COLO829 (cell line): ENCODE measurements around the gene PROC.

ENCODE experiments used
- DNase-seq: peaks from one replicate; pipeline ENCODE4 v3.0.0; 2012; ENCODE audit warnings: low spot score

The PROC gene

DNA sequence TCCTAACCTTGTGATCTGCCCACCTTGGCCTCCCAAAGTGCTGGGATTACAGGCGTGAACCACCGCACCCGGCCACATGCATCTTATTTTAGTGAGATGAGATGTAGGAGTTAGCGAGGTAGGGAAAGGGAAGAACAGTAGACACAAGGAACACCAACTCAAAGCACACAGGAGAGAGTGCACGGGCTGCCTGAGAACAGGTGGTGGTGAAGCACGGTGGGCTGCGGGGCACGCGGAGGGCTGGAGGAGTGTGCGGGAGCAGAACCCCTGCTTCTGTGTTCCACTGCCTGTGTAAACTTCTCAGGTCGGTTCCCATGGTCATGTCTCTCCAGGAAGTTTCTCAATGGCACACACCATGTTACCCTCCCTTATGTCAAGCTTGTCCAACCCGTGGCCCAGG is 38.7 kb downstream of the PROC start:
- no peak for DNase-seq

DNA sequence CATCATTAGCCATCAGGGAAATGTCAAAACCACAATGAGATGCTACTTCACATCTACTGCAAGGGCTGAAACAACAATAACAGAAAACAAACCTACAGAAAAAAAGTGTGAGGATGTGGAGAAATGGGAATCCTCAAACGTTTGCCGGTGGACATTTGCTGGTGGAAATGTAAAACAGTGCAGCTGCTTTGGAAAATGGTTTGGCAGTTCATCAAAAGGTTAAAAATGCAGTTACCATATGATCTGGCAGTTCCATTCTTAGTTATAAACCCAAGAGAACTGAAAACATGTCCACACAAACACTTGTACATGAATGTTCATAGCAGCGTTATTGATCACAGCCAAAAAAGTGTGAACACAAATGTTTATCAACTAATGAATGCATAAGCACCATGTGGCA is 44.2 kb downstream of the PROC start:
- DNase-seq, result no peak

DNA sequence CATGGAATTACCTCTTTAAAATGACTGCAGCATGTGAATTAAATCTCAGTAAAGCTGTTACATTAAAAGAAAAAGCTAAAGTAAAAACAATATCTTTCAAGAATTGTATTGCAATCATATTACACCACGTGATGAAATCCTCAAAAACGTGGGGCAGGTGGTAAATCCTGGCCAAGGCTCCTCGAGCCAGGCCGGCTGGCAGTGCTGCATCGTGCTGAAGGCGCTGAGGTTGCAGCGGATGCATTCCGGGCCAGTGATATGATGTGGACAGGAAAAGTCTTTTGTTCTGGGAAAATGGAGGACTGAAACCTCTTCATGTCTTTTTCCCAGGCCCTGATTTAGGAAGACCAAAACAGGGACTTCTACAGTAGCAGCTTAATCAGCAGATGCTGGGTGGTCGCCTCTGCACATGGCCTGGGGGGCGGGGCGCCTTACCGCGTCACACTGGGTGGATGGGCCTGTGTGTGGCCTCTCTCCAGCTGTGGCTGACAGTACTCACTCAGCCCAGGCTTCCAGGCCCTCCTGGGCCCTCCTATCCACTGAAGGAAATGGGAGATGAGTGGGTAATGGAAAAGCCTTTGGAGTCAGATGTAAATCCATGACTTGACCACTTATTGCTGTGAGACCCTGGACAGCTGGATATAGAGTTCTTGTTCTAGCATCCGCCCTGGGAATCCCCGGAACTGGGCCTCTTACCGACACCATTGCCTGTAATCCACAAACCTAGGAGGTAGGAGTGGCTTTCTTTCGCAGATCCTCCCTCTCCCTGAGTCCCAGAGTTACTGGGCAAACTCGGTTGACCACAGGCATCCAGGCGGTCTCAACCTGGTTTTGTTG is 45.1 kb downstream of the PROC start:
- no peak for DNase-seq

DNA sequence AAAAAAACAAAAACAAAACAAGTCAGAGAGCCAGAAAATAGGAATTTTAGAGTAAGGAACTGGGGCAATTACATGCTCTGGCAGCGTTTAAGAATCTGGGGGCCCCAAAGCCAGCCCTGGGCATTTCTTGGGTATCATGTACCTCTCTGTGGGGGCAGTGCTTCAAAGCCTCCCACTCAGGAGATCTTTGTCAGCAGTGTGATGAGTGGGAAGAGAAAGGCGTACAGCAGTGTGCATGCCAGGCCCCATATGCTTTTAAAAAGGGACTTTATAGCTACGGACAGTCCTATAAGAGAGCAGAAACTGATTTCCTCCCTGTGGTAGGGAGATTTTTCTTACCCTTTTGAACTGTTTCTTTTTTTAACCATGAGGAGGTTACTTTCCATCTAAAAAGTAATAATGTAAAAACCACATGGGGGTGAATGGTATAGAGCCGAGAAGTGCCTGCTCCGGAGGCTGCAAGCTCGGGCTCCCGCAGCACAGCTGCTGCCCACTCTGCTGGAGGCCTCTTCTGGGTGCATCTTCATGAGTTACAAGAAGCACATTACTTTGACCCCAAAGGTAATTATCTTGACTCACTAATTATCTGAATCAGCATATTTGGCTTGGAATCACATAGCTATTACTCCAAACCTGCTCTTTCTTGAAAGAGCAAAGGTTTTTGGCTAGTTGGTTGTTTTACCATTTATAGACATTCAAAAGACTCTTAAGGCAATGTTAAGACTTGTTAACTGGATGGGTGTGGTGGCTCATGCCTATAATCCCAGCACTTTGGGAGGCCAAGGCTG is 46.4 kb downstream of the PROC start:
- DNase-seq, result no peak

DNA sequence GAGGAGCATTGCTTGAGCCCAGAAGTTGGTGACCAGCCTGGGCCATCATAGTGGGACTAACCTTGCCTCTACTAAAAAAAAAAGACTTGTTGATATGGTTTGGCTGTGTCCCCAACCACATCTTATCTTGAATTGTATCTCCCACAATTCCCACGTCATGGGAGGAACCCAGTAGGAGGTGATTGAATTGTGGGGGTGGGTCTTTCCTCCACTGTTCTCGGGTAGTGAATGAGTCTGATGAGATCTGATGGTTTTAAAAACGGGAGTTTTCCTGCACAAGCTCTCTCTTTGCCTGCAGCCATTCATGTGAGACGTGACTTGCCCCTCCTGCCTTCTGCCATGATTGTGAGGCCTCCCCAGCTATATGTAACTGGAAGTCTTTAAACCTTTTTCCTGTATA is 47.0 kb downstream of the PROC start:
- no peak for DNase-seq

DNA sequence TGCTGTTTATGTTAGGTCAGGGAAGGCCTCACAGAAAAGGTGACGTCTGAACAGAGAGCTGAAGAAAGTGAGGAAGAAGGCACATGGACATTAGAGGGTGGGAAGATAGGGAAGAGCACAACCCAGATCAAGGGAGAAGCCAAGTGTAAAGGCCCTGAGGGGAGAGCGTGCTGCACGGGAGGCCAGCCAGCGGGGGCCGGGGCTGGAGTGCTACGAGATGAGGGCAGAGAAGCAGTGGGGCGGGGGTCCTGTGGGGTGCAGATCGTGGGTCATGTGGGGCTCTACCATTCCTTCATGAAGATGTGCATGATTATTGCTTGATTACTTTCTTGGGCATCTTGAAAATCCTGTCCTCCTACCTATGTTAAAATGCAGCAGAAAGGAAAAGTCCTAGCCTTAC is 50.8 kb downstream of the PROC start:
- DNase-seq, result no peak

DNA sequence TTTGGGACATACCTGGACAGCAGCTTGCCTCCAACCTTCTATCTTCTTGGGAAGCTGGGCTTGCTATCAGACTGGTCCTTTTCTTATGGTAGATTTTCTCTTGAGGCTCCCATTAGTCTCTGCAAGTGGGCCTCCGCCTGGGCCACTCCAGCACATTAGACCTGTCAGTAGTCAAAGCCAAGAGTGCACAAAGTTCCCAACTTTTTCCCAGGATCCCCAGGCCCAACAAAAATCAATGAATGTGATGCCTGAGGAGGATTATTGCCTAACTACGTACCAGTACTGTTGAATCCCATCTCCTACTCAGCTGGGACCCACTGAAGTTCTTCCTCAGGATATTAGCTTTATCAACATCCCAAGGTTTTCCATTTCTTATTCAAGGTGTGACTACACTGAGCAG is 51.7 kb downstream of the PROC start:
- no peak for DNase-seq

DNA sequence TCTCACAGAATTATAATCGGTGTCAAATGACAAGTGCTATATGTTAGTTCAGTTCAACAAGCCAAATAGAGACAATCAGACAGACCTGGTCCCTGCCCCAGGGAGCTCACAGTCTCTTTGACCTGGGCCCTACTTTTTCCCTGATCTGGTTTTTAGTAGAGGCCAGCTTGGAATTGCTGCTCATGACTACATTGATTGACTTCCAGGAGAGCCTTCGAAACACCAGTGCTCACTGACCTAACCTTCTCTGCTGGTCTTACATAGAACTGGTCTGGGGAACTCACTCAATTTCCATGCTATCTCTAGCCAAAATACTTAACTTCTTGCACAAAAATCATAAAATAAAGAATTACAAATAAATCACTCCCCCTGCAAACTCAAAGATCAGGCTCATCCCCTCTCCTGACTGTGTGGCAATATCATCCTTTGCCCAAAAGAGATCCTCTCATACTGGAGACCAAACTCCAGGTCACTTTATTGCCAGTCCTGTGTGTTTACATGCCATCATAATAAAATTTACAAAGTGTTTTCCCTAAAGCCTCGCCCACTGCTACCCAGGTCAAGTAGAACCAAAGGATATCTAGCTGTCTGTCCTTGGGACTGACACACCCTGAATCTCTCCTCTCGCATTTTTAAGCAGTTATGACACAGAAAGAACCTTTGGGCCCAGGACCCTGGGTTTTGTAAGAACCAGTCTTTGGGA is 53.2 kb downstream of the PROC start:
- DNase-seq, result no peak

DNA sequence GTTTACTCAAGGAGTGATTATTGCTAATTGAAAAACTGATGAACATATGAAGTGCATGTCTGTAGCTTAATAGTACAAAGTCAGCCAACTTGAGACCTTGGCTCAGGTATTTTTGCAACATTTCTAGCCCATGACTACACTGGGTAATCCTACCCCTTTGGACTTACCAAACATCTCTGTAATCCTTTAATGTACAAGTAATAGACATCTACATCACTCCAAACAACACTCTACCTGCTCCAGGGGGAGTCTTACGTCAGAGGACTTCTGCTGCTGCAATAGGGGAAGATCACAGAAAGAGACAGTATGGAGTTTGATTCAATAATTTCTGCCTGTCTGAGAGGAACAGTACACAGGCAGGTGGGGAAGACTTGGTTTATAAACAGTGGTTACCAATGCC is 54.0 kb downstream of the PROC start:
- no peak for DNase-seq

DNA sequence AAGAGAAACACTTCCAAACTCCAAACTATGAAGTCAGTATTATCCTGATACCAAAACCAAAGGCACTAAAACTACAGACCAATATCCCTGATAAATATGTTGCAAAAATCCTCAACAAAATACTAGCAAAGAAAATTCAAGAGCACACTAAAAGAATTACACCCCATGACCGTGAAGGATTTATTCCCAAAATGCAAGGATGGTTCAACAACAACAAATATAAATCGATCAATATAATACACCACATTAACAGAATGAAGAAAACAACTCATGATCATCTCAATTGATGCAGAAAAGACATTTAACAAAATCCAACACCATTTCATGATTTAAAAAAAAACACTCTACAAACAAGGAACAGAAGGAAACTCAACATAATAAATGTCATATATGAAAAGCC is 57.6 kb downstream of the PROC start:
- DNase-seq, result no peak
